Glutamatergic neuron (in vitro differentiated cells): ENCODE measurements around the gene LCN6. TPM values are rescaled to one million over a fixed set of nuclear protein-coding genes. Genes with fewer than 3 reads are reported as not detected.

Source experiments
- DNase-seq: peaks from one replicate; pipeline ENCODE4 v3.0.0; 2022
- H3K27ac Mint-ChIP-seq: one replicate; pipeline ENCODE4 v1.8.0; 2020; ENCODE audit warnings: mild to moderate bottlenecking, mixed read lengths, inconsistent platforms; ENCODE audit not compliant: unreplicated experiment
- H3K27me3 Mint-ChIP-seq: one replicate; pipeline ENCODE4 v1.8.0; 2020; ENCODE audit warnings: mild to moderate bottlenecking, moderate library complexity, mixed read lengths, inconsistent platforms; ENCODE audit not compliant: unreplicated experiment
- H3K36me3 Mint-ChIP-seq: one replicate; pipeline ENCODE4 v1.8.0; 2020; ENCODE audit warnings: mild to moderate bottlenecking, mixed read lengths, inconsistent platforms; ENCODE audit not compliant: unreplicated experiment
- H3K4me1 Mint-ChIP-seq: one replicate; pipeline ENCODE4 v1.8.0; 2020; ENCODE audit warnings: mild to moderate bottlenecking, low read depth, mixed read lengths, inconsistent platforms; ENCODE audit not compliant: unreplicated experiment
- H3K4me3 Mint-ChIP-seq: one replicate; pipeline ENCODE4 v1.8.0; 2020; ENCODE audit warnings: mild to moderate bottlenecking, mixed read lengths, inconsistent platforms; ENCODE audit not compliant: unreplicated experiment
- H3K9me3 Mint-ChIP-seq: one replicate; pipeline ENCODE4 v1.8.0; 2020; ENCODE audit warnings: mild to moderate bottlenecking, moderate library complexity, mixed read lengths, inconsistent platforms; ENCODE audit not compliant: unreplicated experiment
- CTCF ChIP-seq: fragments of 200-600 bp; sonication (generic); IDR thresholded peaks from one replicate; pipeline ENCODE4 v1.5.0; 2021; ENCODE audit not compliant: partially characterized antibody, unreplicated experiment
- total RNA-seq: library from RNA; stranded (reverse); fragmentation: NEBNext Ultra II Directional; extraction: Animal tissue kit (Norgen Biotek cat#: 25700); gene quantifications from one replicate; pipeline ENCODE4 v1.2.1, GENCODE V29; 2021; ENCODE audit not compliant: unreplicated experiment

Gene LCN6
- total RNA-seq, 1 donor from 2014 or later: not detected

- Mint-ChIP-seq H3K36me3 (no peaks in the 10 kb centered on the region), H3K4me3 (no peak overlapping the region), H3K27me3 (no peaks in the 10 kb centered on the region), H3K4me1 (no peaks in the 10 kb centered on the region), H3K27ac (no peak overlapping the region), H3K9me3 (peaks cover 5% of the 10 kb centered on the region)
- TF ChIP-seq CTCF: no peak
- no peak for DNase-seq
Observed at GRCh38 chr9:136738960-136739359, 9.4 kb downstream of the LCN6 start.

GRCh38 chr9:136735812-136736480 is 12.4 kb downstream of the LCN6 start:
- Mint-ChIP-seq H3K27me3 (no peaks in the 10 kb centered on the region), H3K27ac (no peak overlapping the region), H3K9me3 (peaks cover 6% of the 10 kb centered on the region), H3K36me3 (no peaks in the 10 kb centered on the region), H3K4me1 (no peaks in the 10 kb centered on the region), H3K4me3 (no peak overlapping the region)
- no peak for DNase-seq
- no peak for TF ChIP-seq CTCF

GRCh38 chr9:136734837-136735496 is 13.4 kb downstream of the LCN6 start:
- no peak for DNase-seq
- Mint-ChIP-seq H3K27me3 (peaks cover 2% of the 10 kb centered on the region), H3K4me3 (no peak overlapping the region), H3K27ac (no peak overlapping the region), H3K4me1 (no peaks in the 10 kb centered on the region), H3K36me3 (no peaks in the 10 kb centered on the region), H3K9me3 (peaks cover 6% of the 10 kb centered on the region)
- no peak for TF ChIP-seq CTCF

- Mint-ChIP-seq H3K27me3 (peaks cover 2% of the 10 kb centered on the region), H3K36me3 (no peaks in the 10 kb centered on the region), H3K4me1 (no peaks in the 10 kb centered on the region), H3K27ac (no peak overlapping the region), H3K9me3 (peaks cover 7% of the 10 kb centered on the region), H3K4me3 (no peak overlapping the region)
- no peak for DNase-seq
- no peak for TF ChIP-seq CTCF
Observed at GRCh38 chr9:136733611-136734010, 14.7 kb downstream of the LCN6 start.
